CD8-positive, alpha-beta memory T cell (primary cell): ENCODE results near the gene CTCFL. TPM values are rescaled to one million over a fixed set of nuclear protein-coding genes. Genes with fewer than 3 reads are reported as not detected.

ENCODE experiments used
- CTCF ChIA-PET: fragments of 350-600 bp; sonication (Branson Sonifier 250); formaldehyde crosslinking; loops from one replicate; lab custom pipeline; 2021; ENCODE audit warnings: antibody characterized with exemption; lab: Charles Lee
- POLR2A ChIA-PET: fragments of 350-600 bp; sonication (Branson Sonifier 250); formaldehyde crosslinking; loops from one replicate; lab custom pipeline; 2021; ENCODE audit warnings: antibody characterized with exemption; lab: Charles Lee
- DNase-seq, 5 donors: peaks; one replicate each; pipeline versions ENCODE4 v3.0.0 to v3.0.0-alpha.2; 2020 to 2022; ENCODE audit warnings: mixed read lengths in 1 of 5
- H3K27ac ChIP-seq: one replicate; pipeline ENCODE4 v1.7.0; 2013; ENCODE audit warnings: low read depth, mild to moderate bottlenecking, low read length, moderate library complexity
- H3K27me3 ChIP-seq: 2 replicates; pipeline ENCODE4 v1.7.0; 2013; ENCODE audit warnings: low read length, mild to moderate bottlenecking; ENCODE audit not compliant: insufficient read depth, poor library complexity, severe bottlenecking
- H3K36me3 ChIP-seq: 2 replicates; pipeline ENCODE4 v1.7.0; 2013; ENCODE audit warnings: mild to moderate bottlenecking, low read length, moderate library complexity; ENCODE audit not compliant: insufficient read depth
- H3K4me1 ChIP-seq: 2 replicates; pipeline ENCODE4 v1.7.0; 2013; ENCODE audit warnings: mild to moderate bottlenecking, low read length, moderate library complexity; ENCODE audit not compliant: insufficient read depth
- H3K4me3 ChIP-seq: 2 replicates; pipeline ENCODE4 v1.7.0; 2013; ENCODE audit warnings: mild to moderate bottlenecking, low read length
- H3K9me3 ChIP-seq: 2 replicates; pipeline ENCODE4 v1.7.0; 2013; ENCODE audit warnings: mild to moderate bottlenecking, low read length
- H3K27ac Mint-ChIP-seq, 8 donors: one replicate each; pipeline ENCODE4 v1.8.0; 2020 to 2021; ENCODE audit warnings: mixed read lengths in 8 of 8, mild to moderate bottlenecking in 6 of 8, inconsistent platforms in 3 of 8, moderate library complexity in 3 of 8
- H3K27me3 Mint-ChIP-seq, 2 donors: one replicate each; pipeline ENCODE4 v1.8.0; 2020 to 2021; ENCODE audit warnings: mixed read lengths in 2 of 2, mild to moderate bottlenecking in 1 of 2, moderate library complexity in 1 of 2
- H3K36me3 Mint-ChIP-seq, 3 donors: one replicate each; pipeline ENCODE4 v1.8.0; 2020 to 2021; ENCODE audit warnings: mixed read lengths in 3 of 3, inconsistent platforms in 1 of 3, mild to moderate bottlenecking in 1 of 3
- H3K4me1 Mint-ChIP-seq, 3 donors: one replicate each; pipeline ENCODE4 v1.8.0; 2020 to 2021; ENCODE audit warnings: mixed read lengths in 3 of 3, inconsistent platforms in 1 of 3, mild to moderate bottlenecking in 1 of 3
- H3K4me3 Mint-ChIP-seq, 7 donors: one replicate each; pipeline ENCODE4 v1.8.0; 2020 to 2021; ENCODE audit warnings: mixed read lengths in 7 of 7, mild to moderate bottlenecking in 6 of 7, moderate library complexity in 4 of 7, inconsistent platforms in 2 of 7
- H3K9me3 Mint-ChIP-seq, 5 donors: one replicate each; pipeline ENCODE4 v1.8.0; 2020 to 2022; ENCODE audit warnings: mixed read lengths in 5 of 5, mild to moderate bottlenecking in 3 of 5, moderate library complexity in 2 of 5, inconsistent platforms in 1 of 5
- polyA plus RNA-seq: library from polyadenylated mRNA; unstranded; fragments of 300-500 nt; fragmentation: Illumina TruSeq; gene quantifications from one replicate; pipeline ENCODE4 v1.2.3, GENCODE V29; 2021
- total RNA-seq, 2 experiments: library from RNA; stranded (reverse); gene quantifications; one replicate each; pipeline ENCODE4 v1.2.3, GENCODE V29; 2021

The CTCFL gene
- total and polyA plus RNA-seq, 3 experiments from 2014 or later = not detected

- Histone ChIP-seq H3K36me3 (no peaks in the 10 kb centered on the region), H3K27ac (no peak overlapping the region), H3K4me1 (no peaks in the 10 kb centered on the region), H3K4me3 (no peak overlapping the region), H3K27me3 (no peaks in the 10 kb centered on the region), H3K9me3 (no peaks in the 10 kb centered on the region)
- Mint-ChIP-seq H3K9me3 (no peaks in the 10 kb centered on the region), H3K36me3 (no peaks in the 10 kb centered on the region), H3K27me3 (peaks cover 0 to 10% of the 10 kb centered on the region in 2 donors), H3K27ac (no peak overlapping the region), H3K4me1 (no peaks in the 10 kb centered on the region), H3K4me3 (no peak overlapping the region)
- ChIA-PET CTCF (no interaction called here), POLR2A (no interaction called here)
- no peak for DNase-seq
Measured at GRCh38 chr20:57465943-57466342, 59.0 kb downstream of the CTCFL start.

- Mint-ChIP-seq H3K27me3 (peaks cover 0 to 10% of the 10 kb centered on the region in 2 donors), H3K27ac (no peak overlapping the region), H3K36me3 (no peaks in the 10 kb centered on the region), H3K4me1 (no peaks in the 10 kb centered on the region), H3K4me3 (no peak overlapping the region), H3K9me3 (no peaks in the 10 kb centered on the region)
- ChIA-PET CTCF (no interaction called here), POLR2A (no interaction called here)
- H3K27me3 ChIP-seq = no peaks in the 10 kb centered on the region
- DNase-seq = no peak
- H3K27ac ChIP-seq = no peak overlapping the region
- H3K4me3 ChIP-seq = no peak overlapping the region
- no peaks in the 10 kb centered on the region for H3K4me1 ChIP-seq
- H3K9me3 ChIP-seq = no peaks in the 10 kb centered on the region
- H3K36me3 ChIP-seq = no peaks in the 10 kb centered on the region
Measured at GRCh38 chr20:57465486-57465885, 59.5 kb downstream of the CTCFL start.

- Histone ChIP-seq H3K9me3 (no peaks in the 10 kb centered on the region), H3K27me3 (no peaks in the 10 kb centered on the region), H3K36me3 (no peaks in the 10 kb centered on the region), H3K27ac (no peak overlapping the region), H3K4me3 (no peak overlapping the region), H3K4me1 (no peaks in the 10 kb centered on the region)
- POLR2A ChIA-PET = no interaction called here
- H3K9me3 Mint-ChIP-seq = no peaks in the 10 kb centered on the region
- no peak overlapping the region for H3K27ac Mint-ChIP-seq
- H3K27me3 Mint-ChIP-seq = peaks cover 0 to 10% of the 10 kb centered on the region in 2 donors
- CTCF ChIA-PET = no interaction called here
- DNase-seq = peak in 1 of 5 donors; percentile 14
- H3K4me3 Mint-ChIP-seq = no peak overlapping the region
- H3K4me1 Mint-ChIP-seq = no peaks in the 10 kb centered on the region
- no peaks in the 10 kb centered on the region for H3K36me3 Mint-ChIP-seq
Measured at GRCh38 chr20:57464642-57465211, 60.2 kb downstream of the CTCFL start.

DNA sequence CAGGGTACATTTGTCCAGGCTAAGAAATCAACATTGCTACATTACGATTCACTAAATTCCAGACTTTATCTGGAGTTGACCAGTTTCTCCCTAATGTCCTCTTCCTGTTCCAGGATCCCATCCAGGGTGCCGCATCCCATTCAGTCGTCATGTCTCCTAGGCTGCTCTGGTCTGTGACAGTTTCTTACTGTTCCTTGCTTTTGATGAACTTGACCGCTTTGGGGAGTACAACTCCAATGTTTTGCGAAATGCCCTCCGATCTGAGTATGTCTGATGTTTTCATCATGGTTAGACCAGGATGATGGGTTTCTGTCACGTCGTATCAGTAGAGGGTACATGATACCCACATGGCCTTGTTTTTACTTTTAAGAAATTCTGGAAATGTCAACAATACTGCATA lies 62.2 kb downstream of the CTCFL start:
- no peak for DNase-seq
- no peak overlapping the region for H3K4me3 Mint-ChIP-seq

GRCh38 chr20:57461726-57462125 lies 63.2 kb downstream of the CTCFL start:
- H3K4me1 ChIP-seq = no peaks in the 10 kb centered on the region
- H3K36me3 ChIP-seq = no peaks in the 10 kb centered on the region
- Mint-ChIP-seq H3K27me3 (peaks cover 0 to 9% of the 10 kb centered on the region in 2 donors), H3K4me3 (no peak overlapping the region), H3K4me1 (no peaks in the 10 kb centered on the region), H3K27ac (peak overlapping the region in 1 of 8 donors; percentile 4), H3K9me3 (no peaks in the 10 kb centered on the region), H3K36me3 (no peaks in the 10 kb centered on the region)
- DNase-seq = no peak
- no peak overlapping the region for H3K27ac ChIP-seq
- ChIA-PET CTCF (no interaction called here), POLR2A (no interaction called here)
- H3K4me3 ChIP-seq = no peak overlapping the region
- no peaks in the 10 kb centered on the region for H3K27me3 ChIP-seq
- H3K9me3 ChIP-seq = no peaks in the 10 kb centered on the region

More for the DNA sequence above, 62.2 kb downstream of the CTCFL start:
- Histone ChIP-seq H3K4me3 (no peak overlapping the region), H3K4me1 (no peaks in the 10 kb centered on the region), H3K36me3 (no peaks in the 10 kb centered on the region), H3K9me3 (no peaks in the 10 kb centered on the region), H3K27me3 (no peaks in the 10 kb centered on the region), H3K27ac (no peak overlapping the region)
- peaks cover 0 to 13% of the 10 kb centered on the region in 2 donors for H3K27me3 Mint-ChIP-seq
- H3K27ac Mint-ChIP-seq = peak overlapping the region in 1 of 8 donors; percentile 44
- CTCF ChIA-PET = no interaction called here
- no peaks in the 10 kb centered on the region for H3K4me1 Mint-ChIP-seq
- POLR2A ChIA-PET = interaction anchor here (0.5 kb wide), 1 partner anchor 19 kb away, joined by 3 read pairs; no protein-coding TSS in a partner anchor
- no peaks in the 10 kb centered on the region for H3K36me3 Mint-ChIP-seq
- H3K9me3 Mint-ChIP-seq = no peaks in the 10 kb centered on the region

DNA sequence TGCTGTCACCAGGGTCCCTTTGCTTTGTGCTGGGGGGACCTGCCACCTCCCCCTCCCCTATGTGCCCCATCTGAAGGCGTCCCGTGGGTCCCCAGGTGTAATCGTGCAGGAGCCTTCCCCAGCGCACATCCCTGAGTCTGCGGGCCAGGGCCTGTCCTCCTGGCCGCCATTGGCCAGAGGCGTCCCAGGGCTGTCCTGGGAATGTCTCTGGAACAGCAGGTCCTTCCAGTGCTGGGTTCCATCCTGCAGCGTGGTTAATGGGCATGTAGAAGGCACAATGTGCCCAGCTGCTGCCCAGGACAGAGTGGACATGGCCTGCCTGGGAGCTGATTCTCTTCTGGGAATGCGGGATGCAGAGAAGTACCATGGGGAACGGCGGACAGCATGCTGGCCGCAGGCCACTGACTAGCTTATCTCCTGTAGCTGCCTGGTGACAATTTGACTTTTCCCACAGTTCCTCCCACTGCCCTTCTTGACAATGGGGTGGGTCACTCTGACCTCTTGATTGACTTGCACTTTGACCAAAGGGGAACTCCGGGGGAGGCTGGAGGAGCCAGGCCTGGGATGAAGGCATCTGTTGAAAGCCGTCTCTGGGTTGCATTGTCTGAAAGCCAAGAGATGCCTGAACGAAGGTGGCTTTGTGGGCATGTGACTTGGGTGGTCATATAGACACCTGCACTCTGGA lies 64.0 kb downstream of the CTCFL start:
- Mint-ChIP-seq H3K9me3 (no peaks in the 10 kb centered on the region), H3K4me1 (no peaks in the 10 kb centered on the region), H3K27me3 (peaks cover 0 to 9% of the 10 kb centered on the region in 2 donors), H3K4me3 (no peak overlapping the region), H3K36me3 (no peaks in the 10 kb centered on the region), H3K27ac (no peak overlapping the region)
- no peaks in the 10 kb centered on the region for H3K9me3 ChIP-seq
- no peak overlapping the region for H3K4me3 ChIP-seq
- ChIA-PET POLR2A (no interaction called here), CTCF (no interaction called here)
- no peak overlapping the region for H3K27ac ChIP-seq
- H3K36me3 ChIP-seq = no peaks in the 10 kb centered on the region
- no peaks in the 10 kb centered on the region for H3K27me3 ChIP-seq
- H3K4me1 ChIP-seq = no peaks in the 10 kb centered on the region
- no peak for DNase-seq

DNA sequence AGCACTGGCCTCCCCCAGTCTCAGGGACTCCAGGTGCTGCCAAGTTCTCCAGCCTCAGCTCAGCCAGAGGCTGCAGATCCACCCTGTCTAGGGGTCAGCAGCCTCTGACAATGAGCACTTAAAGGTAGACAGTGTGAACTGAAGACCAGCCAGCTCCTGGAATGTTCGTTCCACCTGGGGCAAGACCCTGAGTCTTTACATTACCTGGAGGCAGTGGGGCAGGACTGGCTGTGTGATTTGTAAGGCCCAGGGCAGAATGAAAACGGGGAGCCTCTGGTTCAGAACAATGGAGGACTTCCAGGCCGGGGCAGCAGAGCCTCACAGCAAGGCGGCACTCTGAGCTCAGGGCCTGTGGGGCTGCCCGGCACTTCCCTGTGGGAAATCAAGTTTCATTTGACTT lies 65.0 kb downstream of the CTCFL start:
- Mint-ChIP-seq H3K9me3 (no peaks in the 10 kb centered on the region), H3K36me3 (no peaks in the 10 kb centered on the region), H3K4me3 (no peak overlapping the region), H3K4me1 (no peaks in the 10 kb centered on the region), H3K27me3 (peaks cover 0 to 9% of the 10 kb centered on the region in 2 donors), H3K27ac (no peak overlapping the region)
- no peaks in the 10 kb centered on the region for H3K4me1 ChIP-seq
- H3K4me3 ChIP-seq = no peak overlapping the region
- no peak overlapping the region for H3K27ac ChIP-seq
- no peak for DNase-seq
- H3K36me3 ChIP-seq = no peaks in the 10 kb centered on the region
- no peaks in the 10 kb centered on the region for H3K27me3 ChIP-seq
- ChIA-PET POLR2A (no interaction called here), CTCF (no interaction called here)
- H3K9me3 ChIP-seq = no peaks in the 10 kb centered on the region

DNA sequence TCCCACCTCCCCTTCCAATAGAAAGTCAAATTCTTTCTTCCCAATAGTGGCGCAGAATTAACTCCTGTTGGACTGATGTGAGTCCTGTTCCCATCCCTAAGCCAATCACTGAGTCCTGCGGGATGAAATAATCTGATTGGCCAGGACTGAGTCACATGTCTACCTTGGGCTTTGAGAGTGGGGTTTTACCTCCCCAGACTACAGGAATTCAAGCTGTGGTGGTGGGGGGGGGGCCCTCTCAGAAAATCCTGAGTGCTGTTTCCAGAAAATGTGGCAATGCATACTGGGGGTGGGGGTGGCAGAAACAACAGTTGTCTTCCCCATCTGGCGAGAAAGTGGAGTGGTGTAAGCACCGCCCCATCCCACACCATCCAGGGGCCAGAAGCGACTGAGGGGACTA lies 65.7 kb downstream of the CTCFL start:
- peaks cover 0 to 7% of the 10 kb centered on the region in 2 donors for H3K27me3 Mint-ChIP-seq
- no peak overlapping the region for H3K4me3 Mint-ChIP-seq
- Histone ChIP-seq H3K27me3 (no peaks in the 10 kb centered on the region), H3K36me3 (no peaks in the 10 kb centered on the region), H3K27ac (no peak overlapping the region), H3K4me3 (no peak overlapping the region), H3K4me1 (no peaks in the 10 kb centered on the region), H3K9me3 (no peaks in the 10 kb centered on the region)
- CTCF ChIA-PET = no interaction called here
- no peaks in the 10 kb centered on the region for H3K9me3 Mint-ChIP-seq
- no peak for DNase-seq
- no peak overlapping the region for H3K27ac Mint-ChIP-seq
- no peaks in the 10 kb centered on the region for H3K36me3 Mint-ChIP-seq
- POLR2A ChIA-PET = no interaction called here
- no peaks in the 10 kb centered on the region for H3K4me1 Mint-ChIP-seq
